Astrocyte (in vitro differentiated cells and primary cell): ENCODE measurements around the gene NFKB1. TPM values are rescaled to one million over a fixed set of nuclear protein-coding genes. Genes with fewer than 3 reads are reported as not detected.

Source experiments
- DNase-seq: peaks from one replicate; pipeline ENCODE4 v3.0.0-alpha.2; 2010; ENCODE audit warnings: low read depth
- FAIRE-seq: peaks from 2 replicates; lab custom pipeline; 2011; peaks lifted over from hg19 to GRCh38; lab: Jason Lieb, UNC
- H2AFZ ChIP-seq: 2 replicates; pipeline ENCODE4 v1.6.0; 2012; ENCODE audit warnings: low read depth, low read length, inconsistent platforms
- H3K27ac ChIP-seq: 2 replicates; pipeline ENCODE4 v1.5.1; 2011; ENCODE audit warnings: low read depth, low read length, inconsistent platforms
- H3K27me3 ChIP-seq: 2 replicates; pipeline ENCODE4 v1.6.0; 2011; ENCODE audit warnings: low read length, inconsistent platforms; ENCODE audit not compliant: insufficient read depth
- H3K36me3 ChIP-seq: 2 replicates; pipeline ENCODE4 v1.5.1; 2011; ENCODE audit warnings: low read length, inconsistent platforms; ENCODE audit not compliant: insufficient read depth
- H3K4me1 ChIP-seq: 2 replicates; pipeline ENCODE4 v1.5.1; 2011; ENCODE audit warnings: low read length, inconsistent platforms; ENCODE audit not compliant: insufficient read depth
- H3K4me2 ChIP-seq: 2 replicates; pipeline ENCODE4 v1.6.0; 2012; ENCODE audit warnings: low read length, inconsistent platforms
- H3K4me3 ChIP-seq: 2 replicates; pipeline ENCODE4 v1.5.1; 2011; ENCODE audit warnings: low read depth, mild to moderate bottlenecking, low read length, inconsistent platforms; ENCODE audit not compliant: insufficient read depth
- H3K79me2 ChIP-seq: 2 replicates; pipeline ENCODE4 v1.6.0; 2012; ENCODE audit warnings: mild to moderate bottlenecking, low read length, inconsistent platforms; ENCODE audit not compliant: insufficient read depth
- H3K9ac ChIP-seq: 2 replicates; pipeline ENCODE4 v1.6.0; 2012; ENCODE audit warnings: mild to moderate bottlenecking, low read length, inconsistent platforms
- H3K9me3 ChIP-seq: 2 replicates; pipeline ENCODE4 v1.5.1; 2012; ENCODE audit warnings: low read depth, mild to moderate bottlenecking, low read length, inconsistent platforms; ENCODE audit not compliant: insufficient read depth
- H4K20me1 ChIP-seq: 2 replicates; pipeline ENCODE4 v1.6.0; 2012; ENCODE audit warnings: low read length, inconsistent platforms; ENCODE audit not compliant: insufficient read depth
- H3K27ac Mint-ChIP-seq: one replicate; pipeline ENCODE4 v1.8.0; 2021; ENCODE audit warnings: mild to moderate bottlenecking, mixed read lengths; ENCODE audit not compliant: unreplicated experiment
- H3K27me3 Mint-ChIP-seq: one replicate; pipeline ENCODE4 v1.8.0; 2021; ENCODE audit warnings: low read depth, mixed read lengths; ENCODE audit not compliant: unreplicated experiment
- H3K36me3 Mint-ChIP-seq: one replicate; pipeline ENCODE4 v1.8.0; 2021; ENCODE audit warnings: low read depth, mixed read lengths; ENCODE audit not compliant: unreplicated experiment
- H3K4me1 Mint-ChIP-seq: one replicate; pipeline ENCODE4 v1.8.0; 2021; ENCODE audit warnings: low read depth, mixed read lengths; ENCODE audit not compliant: unreplicated experiment
- H3K4me3 Mint-ChIP-seq: one replicate; pipeline ENCODE4 v1.8.0; 2021; ENCODE audit warnings: mild to moderate bottlenecking, moderate library complexity, mixed read lengths; ENCODE audit not compliant: unreplicated experiment
- H3K9me3 Mint-ChIP-seq: one replicate; pipeline ENCODE4 v1.8.0; 2021; ENCODE audit warnings: mild to moderate bottlenecking, mixed read lengths; ENCODE audit not compliant: unreplicated experiment
- EZH2 ChIP-seq: IDR thresholded peaks from 2 replicates; pipeline ENCODE4 v1.6.1; 2012; ENCODE audit warnings: mild to moderate bottlenecking, low read length, inconsistent platforms; ENCODE audit not compliant: insufficient read depth
- total RNA-seq: library from RNA; stranded (reverse); gene quantifications from 2 replicates; pipeline ENCODE4 v1.2.1, GENCODE V29; 2021
- TF ChIP-seq, protein P1 (sequence below): IDR thresholded peaks from 2 replicates; pipeline ENCODE4 v1.5.1; 2011; ENCODE audit warnings: low read depth, mild to moderate bottlenecking, inconsistent platforms, low read length, moderate library complexity; ENCODE audit not compliant: insufficient read depth

Gene NFKB1
- total RNA-seq, 1 donor from 2014 or later, result 19.9 TPM

- no peak overlapping the region for H3K27ac Mint-ChIP-seq
- H3K4me3 ChIP-seq, result no peak overlapping the region
- no peaks in the 10 kb centered on the region for H3K79me2 ChIP-seq
- H3K4me2 ChIP-seq, result no peak overlapping the region
- no peak for DNase-seq
- no peaks in the 10 kb centered on the region for H3K27me3 Mint-ChIP-seq
- TF ChIP-seq EZH2, result no peak
- TF ChIP-seq, protein P1, sequence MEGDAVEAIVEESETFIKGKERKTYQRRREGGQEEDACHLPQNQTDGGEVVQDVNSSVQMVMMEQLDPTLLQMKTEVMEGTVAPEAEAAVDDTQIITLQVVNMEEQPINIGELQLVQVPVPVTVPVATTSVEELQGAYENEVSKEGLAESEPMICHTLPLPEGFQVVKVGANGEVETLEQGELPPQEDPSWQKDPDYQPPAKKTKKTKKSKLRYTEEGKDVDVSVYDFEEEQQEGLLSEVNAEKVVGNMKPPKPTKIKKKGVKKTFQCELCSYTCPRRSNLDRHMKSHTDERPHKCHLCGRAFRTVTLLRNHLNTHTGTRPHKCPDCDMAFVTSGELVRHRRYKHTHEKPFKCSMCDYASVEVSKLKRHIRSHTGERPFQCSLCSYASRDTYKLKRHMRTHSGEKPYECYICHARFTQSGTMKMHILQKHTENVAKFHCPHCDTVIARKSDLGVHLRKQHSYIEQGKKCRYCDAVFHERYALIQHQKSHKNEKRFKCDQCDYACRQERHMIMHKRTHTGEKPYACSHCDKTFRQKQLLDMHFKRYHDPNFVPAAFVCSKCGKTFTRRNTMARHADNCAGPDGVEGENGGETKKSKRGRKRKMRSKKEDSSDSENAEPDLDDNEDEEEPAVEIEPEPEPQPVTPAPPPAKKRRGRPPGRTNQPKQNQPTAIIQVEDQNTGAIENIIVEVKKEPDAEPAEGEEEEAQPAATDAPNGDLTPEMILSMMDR, result no peak
- H3K4me3 Mint-ChIP-seq, result no peak overlapping the region
- H3K36me3 Mint-ChIP-seq, result no peaks in the 10 kb centered on the region
- no peak overlapping the region for H3K27ac ChIP-seq
- no peak overlapping the region for H3K9ac ChIP-seq
- no peaks in the 10 kb centered on the region for H4K20me1 ChIP-seq
- H3K4me1 ChIP-seq, result peaks cover 30% of the 10 kb centered on the region
- H3K4me1 Mint-ChIP-seq, result peaks cover 54% of the 10 kb centered on the region
- no peak overlapping the region for H2AFZ ChIP-seq
- no peaks in the 10 kb centered on the region for H3K9me3 ChIP-seq
- no peaks in the 10 kb centered on the region for H3K36me3 ChIP-seq
- FAIRE-seq, result no peak
- H3K27me3 ChIP-seq, result no peaks in the 10 kb centered on the region
- H3K9me3 Mint-ChIP-seq, result no peaks in the 10 kb centered on the region
These were observed 124.2 kb downstream of the NFKB1 start for GRCh38 chr4:102625232-102625930.

- Mint-ChIP-seq H3K27ac (peak overlapping the region; percentile 82), H3K4me3 (peak overlapping the region; percentile 66)
- DNase-seq, result peak; percentile 83
These were observed 126.8 kb downstream of the NFKB1 start for GRCh38 chr4:102627831-102628523.

More at GRCh38 chr4:102627831-102628523, 126.8 kb downstream of the NFKB1 start:
- no peaks in the 10 kb centered on the region for H4K20me1 ChIP-seq
- H2AFZ ChIP-seq, result no peak overlapping the region
- Mint-ChIP-seq H3K27me3 (no peaks in the 10 kb centered on the region), H3K4me1 (peaks cover 36% of the 10 kb centered on the region), H3K36me3 (peaks cover 5% of the 10 kb centered on the region), H3K9me3 (no peaks in the 10 kb centered on the region)
- H3K79me2 ChIP-seq, result no peaks in the 10 kb centered on the region
- H3K9me3 ChIP-seq, result no peaks in the 10 kb centered on the region
- peak; percentile 63 for FAIRE-seq
- TF ChIP-seq, protein P1, result no peak
- no peak for TF ChIP-seq EZH2
- peak overlapping the region; percentile 27 for H3K4me2 ChIP-seq
- H3K4me1 ChIP-seq, result peaks cover 21% of the 10 kb centered on the region
- H3K9ac ChIP-seq, result no peak overlapping the region
- no peaks in the 10 kb centered on the region for H3K36me3 ChIP-seq
- no peaks in the 10 kb centered on the region for H3K27me3 ChIP-seq
- H3K4me3 ChIP-seq, result no peak overlapping the region
- peak overlapping the region; percentile 37 for H3K27ac ChIP-seq
